Activated gamma-delta T cell treated with Interleukin-2 at 50 U/mL for 16 hours (primary cell): Measurements from ENCODE around the gene TTC39B.
A peak's percentile ranks its signal among the peaks of the same experiment; 100 is the strongest.

ENCODE experiments used
- DNase-seq: peaks from one replicate; pipeline ENCODE4 v3.0.0-alpha.2; 2020

TTC39B gene

GRCh38 chr9:15158064-15158463, 149.0 kb downstream of the TTC39B start:
- DNase-seq: no peak

GRCh38 chr9:15157381-15157780, 149.6 kb downstream of the TTC39B start:
- no peak for DNase-seq

- no peak for DNase-seq
Measured at GRCh38 chr9:15156241-15156640, 150.8 kb downstream of the TTC39B start.

- no peak for DNase-seq
Measured at GRCh38 chr9:15155826-15156225, 151.2 kb downstream of the TTC39B start.

- no peak for DNase-seq
Measured at GRCh38 chr9:15155323-15155722, 151.7 kb downstream of the TTC39B start.

GRCh38 chr9:15154677-15155076, 152.3 kb downstream of the TTC39B start:
- DNase-seq: no peak

GRCh38 chr9:15153961-15154360, 153.1 kb downstream of the TTC39B start:
- DNase-seq: no peak

GRCh38 chr9:15150939-15151338, 156.1 kb downstream of the TTC39B start:
- DNase-seq: no peak

- DNase-seq: no peak
Measured at GRCh38 chr9:15149450-15149849, 157.6 kb downstream of the TTC39B start.

- no peak for DNase-seq
Measured at GRCh38 chr9:15146268-15146700, 160.7 kb downstream of the TTC39B start.

- DNase-seq: no peak
Measured at GRCh38 chr9:15144622-15145061, 162.4 kb downstream of the TTC39B start.

- DNase-seq: no peak
Measured at GRCh38 chr9:15142878-15143534, 164.0 kb downstream of the TTC39B start.

GRCh38 chr9:15140051-15140450, 167.0 kb downstream of the TTC39B start:
- DNase-seq: no peak

GRCh38 chr9:15139469-15139868, 167.5 kb downstream of the TTC39B start:
- no peak for DNase-seq

GRCh38 chr9:15138357-15138686, 168.7 kb downstream of the TTC39B start:
- no peak for DNase-seq

- DNase-seq: no peak
Measured at GRCh38 chr9:15137658-15138356, 169.2 kb downstream of the TTC39B start.

- no peak for DNase-seq
Measured at GRCh38 chr9:15137089-15137488, 169.9 kb downstream of the TTC39B start.

GRCh38 chr9:15136646-15137045, 170.4 kb downstream of the TTC39B start:
- no peak for DNase-seq

- DNase-seq: peak; percentile 21
Measured at GRCh38 chr9:15135164-15135792, 171.7 kb downstream of the TTC39B start.

- no peak for DNase-seq
Measured at GRCh38 chr9:15133488-15133887, 173.5 kb downstream of the TTC39B start.

GRCh38 chr9:15132091-15132490, 174.9 kb downstream of the TTC39B start:
- no peak for DNase-seq

GRCh38 chr9:15131094-15131493, 175.9 kb downstream of the TTC39B start:
- no peak for DNase-seq

- DNase-seq: no peak
Measured at GRCh38 chr9:15127831-15128230, 179.2 kb downstream of the TTC39B start.

- DNase-seq: no peak
Measured at GRCh38 chr9:15121630-15122029, 185.4 kb downstream of the TTC39B start.
